GM21367 (cell line): ENCODE data around the gene BMP4.

Experiments
- ATAC-seq: cut with Tn5 transposase; IDR thresholded peaks from one replicate; pipeline ENCODE4 v1.9.1; 2021; ENCODE audit not compliant: unreplicated experiment

BMP4 gene

DNA sequence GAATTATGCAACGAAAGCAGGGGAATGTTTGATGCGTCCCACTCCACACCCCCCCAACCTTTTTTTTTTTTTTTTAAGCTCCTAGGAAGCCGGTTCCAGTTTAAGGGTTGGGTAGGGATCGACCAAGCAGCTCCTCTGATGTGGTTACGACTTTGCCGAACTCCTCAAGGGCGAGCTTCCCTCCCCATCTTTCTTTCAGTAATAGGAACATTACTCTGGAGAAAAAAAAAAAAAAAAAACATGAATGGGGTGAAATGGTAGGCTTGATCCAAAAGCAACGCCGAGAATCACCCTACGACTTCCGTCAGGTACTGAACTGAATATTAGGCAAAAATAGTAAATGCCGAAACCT lies 9.6 kb downstream of the BMP4 start:
- ATAC-seq = no peak

- no peak for ATAC-seq
Measured at GRCh38 chr14:53946404-53947093, 10.1 kb downstream of the BMP4 start.

DNA sequence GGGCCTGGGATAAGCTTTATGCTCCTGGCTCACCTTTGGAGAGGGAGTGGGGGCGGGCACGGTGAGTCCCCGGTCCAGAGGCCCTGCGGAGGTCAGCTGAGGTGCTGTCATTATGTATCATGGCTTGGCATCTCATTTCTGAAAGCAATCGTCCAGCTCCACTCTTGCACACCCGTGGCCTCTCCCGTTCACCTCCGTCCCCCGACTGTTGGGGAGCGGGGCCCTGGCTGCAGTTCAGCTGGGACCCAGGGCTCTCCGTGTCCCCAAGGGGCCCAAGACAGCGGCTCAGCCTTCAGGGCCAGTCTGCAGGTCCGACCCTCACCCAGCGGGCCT lies 10.6 kb downstream of the BMP4 start:
- no peak for ATAC-seq

- ATAC-seq = no peak
Measured at GRCh38 chr14:53943751-53944083, 12.9 kb downstream of the BMP4 start.

DNA sequence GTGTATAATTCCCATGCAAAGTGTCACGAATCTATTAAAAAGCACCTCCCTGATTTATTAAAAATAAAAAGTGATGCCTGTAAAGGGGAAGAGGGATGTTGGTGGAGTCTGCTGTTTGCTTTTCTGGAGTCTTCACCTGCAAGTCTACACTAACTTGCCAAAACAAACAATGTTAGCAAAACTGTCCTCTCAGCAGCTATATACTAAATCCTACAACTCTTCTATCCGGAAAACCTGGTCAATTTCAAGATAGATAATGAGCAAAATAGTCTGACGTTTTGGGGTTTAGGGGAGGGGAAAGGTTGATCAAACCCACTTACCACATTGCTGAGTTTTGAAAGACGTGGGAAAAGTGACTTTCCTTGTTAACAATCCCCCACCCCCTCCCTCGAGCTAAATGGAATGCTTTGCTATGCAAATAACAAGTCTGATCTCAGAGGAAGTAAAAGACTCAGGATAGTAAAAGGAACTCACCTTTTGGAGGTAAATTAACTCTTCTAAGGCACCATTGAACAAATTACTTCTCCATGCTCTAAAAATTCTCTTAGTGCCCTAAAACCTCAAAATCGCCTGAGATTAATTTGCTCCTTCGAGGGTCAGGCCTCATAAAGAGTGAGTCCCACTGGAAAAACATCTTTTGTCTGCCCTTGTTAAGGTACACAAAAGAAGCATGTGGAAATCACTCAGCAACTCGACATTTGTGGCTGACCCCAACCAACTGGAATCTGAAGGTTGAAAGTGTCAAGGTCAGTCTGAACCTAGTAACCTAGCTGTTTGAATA lies 13.5 kb downstream of the BMP4 start:
- no peak for ATAC-seq

DNA sequence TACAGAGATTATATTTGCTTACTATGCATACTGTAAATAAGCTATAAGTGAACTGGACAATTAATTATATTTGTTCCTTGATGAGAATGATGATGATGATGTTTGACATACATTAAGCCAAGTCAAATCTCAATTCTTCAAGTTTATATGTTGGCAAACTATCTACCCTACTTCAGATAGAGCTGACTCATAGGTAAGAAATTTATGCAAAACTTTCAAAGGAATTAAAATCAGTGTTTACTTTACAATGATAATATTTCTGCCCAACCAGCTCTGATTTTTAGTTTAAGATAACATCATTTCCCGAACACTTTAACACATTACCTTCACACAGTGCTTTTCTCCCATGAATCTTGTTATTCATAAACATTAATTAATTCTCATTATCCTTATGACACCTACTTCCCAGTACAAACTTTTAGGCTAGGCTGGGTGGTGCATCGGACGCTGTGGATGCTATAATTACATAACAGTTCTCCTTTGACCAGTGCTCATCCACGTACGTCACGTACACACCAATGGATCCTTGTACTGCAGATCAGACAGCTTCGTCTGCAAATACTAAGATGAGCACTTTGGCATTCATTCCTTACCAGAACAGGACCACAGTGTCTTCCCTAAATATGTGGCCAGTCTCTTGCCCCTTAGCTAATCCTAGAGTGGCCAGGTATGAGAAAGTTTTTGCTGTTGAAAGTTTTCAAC lies 18.3 kb downstream of the BMP4 start:
- ATAC-seq = no peak

- no peak for ATAC-seq
Measured at GRCh38 chr14:53934778-53935414, 21.7 kb downstream of the BMP4 start.

DNA sequence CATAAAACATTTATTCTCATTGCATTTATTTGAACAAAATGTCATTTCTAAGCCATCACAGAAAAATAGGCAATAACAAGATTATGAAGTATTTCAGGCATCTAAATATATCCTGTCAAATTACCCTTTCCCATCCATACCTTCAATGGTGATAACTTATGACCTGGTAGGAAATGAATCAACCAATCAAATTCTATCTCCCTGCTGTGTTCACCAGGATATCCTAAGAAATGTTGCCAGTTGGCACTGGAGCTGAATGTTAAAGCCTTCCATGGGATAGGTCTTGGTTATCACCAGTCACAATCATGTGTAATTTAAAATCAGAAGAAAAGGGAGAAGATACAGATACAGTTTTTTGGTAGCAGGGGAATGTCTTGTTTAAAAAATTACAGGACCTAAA lies 23.7 kb downstream of the BMP4 start:
- no peak for ATAC-seq

GRCh38 chr14:53929871-53930715 lies 26.5 kb downstream of the BMP4 start:
- no peak for ATAC-seq

- no peak for ATAC-seq
Measured at GRCh38 chr14:53927171-53927570, 29.5 kb downstream of the BMP4 start.

DNA sequence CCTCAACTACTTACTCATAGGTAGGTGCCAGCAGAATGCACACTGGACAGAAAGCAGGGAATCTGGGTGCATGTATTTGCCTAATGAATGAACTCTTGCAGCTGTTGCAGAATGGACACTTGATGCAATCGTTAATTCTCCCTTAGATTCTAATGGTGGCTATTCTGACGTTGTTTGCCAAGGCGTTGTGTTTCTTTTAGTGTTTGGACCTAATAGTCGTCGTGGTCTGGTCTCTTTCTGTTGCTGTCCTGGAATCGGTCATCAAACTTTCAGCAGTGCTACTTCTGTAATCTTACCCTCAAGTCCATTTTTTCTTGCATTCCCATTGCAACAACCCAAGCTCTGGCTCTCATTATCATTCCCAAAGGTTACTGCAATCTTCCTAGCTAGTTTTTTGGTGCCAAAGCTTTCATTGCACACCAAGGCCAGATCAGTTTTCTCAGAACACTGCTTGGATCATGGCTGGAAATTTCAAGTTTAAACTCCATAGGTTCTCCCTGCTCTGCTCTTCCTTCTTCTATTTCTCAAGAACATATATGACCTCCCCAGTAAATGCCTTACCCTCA lies 31.3 kb downstream of the BMP4 start:
- ATAC-seq = no peak

- ATAC-seq = no peak
Measured at GRCh38 chr14:53924753-53925152, 31.9 kb downstream of the BMP4 start.

DNA sequence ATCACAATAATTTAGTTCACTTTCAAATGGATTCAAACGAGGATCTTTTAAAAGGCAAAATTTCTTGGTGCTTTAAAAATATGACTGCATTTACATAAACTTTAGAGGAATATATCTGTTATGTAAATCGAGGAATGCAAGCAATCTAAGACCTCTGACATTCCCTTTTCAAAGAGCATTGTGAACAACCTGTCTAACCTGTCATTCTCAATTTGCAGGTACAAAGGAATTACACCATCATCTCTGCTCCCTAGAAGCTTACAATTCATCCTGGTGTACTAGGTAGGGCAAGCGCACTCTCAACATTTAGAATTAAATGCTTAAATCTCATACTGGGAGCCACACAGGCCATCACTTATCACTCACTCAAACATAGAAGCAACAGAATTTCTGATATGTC lies 35.6 kb downstream of the BMP4 start:
- no peak for ATAC-seq

DNA sequence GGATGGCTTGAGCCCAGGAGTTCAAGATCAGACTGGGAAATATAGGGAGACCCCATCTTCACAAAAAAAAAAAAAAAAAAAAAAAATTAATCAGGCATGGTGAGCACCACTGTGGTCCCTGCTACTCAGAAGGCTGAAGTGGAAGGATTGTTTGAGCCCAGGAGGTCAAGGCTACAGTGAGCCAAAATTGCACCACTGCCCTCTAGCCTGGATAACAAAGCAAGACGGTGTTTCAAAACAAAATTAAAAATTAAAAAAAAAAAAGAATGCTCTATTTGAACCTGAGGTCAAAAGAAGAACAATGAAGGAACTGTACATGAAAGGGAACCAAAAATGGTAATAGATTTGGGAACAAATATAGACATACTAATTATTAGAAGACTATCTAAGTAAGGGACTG lies 40.4 kb downstream of the BMP4 start:
- no peak for ATAC-seq

DNA sequence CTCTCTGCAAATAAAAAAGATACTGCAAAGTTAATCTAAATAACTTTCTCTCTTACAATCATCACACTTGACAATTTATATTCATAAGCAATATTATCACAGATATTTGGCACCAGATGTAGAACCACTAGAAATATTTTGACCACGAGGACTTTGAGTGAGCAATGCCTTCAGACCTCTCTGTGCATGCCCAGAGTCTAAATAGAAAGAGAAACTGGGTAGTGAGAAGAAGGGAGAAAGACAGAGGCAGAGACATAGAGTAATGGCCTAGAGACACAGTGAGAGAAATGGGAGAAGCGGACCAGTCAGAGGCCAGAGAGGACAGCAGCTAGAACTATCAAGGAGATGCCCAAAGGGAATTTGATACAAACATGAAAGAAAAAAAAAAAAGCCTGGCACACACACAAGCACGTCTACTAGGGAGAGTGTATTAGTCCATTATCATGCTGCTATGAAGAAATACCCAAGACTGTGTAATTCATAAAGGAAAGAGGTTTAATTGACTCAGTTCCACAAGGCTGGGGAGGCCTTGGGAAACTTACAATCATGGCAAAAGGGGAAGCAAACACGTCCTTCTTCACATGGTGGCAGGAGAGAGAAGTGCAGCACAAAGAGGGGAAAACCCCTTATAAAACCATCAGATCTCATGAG lies 41.1 kb downstream of the BMP4 start:
- ATAC-seq = no peak

DNA sequence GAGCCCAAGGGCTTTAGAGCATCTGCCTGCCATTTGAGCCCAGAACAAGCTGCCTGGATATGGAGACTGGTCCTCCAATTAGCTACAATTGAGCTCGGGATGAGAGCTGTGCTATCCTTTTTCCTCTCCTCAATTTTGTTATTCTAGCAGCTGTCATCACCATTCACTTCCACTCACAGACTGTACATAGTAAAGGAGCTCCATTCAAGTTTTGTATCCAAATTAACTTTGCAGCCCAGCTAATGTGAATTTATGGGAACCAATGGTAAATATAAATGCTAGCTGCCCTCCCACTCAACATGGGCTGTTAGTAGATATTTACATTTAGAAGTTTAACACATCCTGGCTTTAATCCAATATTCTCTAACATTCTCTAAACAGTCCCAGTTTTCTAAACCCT lies 44.6 kb downstream of the BMP4 start:
- no peak for ATAC-seq

- no peak for ATAC-seq
Measured at GRCh38 chr14:53908416-53908815, 48.2 kb downstream of the BMP4 start.

DNA sequence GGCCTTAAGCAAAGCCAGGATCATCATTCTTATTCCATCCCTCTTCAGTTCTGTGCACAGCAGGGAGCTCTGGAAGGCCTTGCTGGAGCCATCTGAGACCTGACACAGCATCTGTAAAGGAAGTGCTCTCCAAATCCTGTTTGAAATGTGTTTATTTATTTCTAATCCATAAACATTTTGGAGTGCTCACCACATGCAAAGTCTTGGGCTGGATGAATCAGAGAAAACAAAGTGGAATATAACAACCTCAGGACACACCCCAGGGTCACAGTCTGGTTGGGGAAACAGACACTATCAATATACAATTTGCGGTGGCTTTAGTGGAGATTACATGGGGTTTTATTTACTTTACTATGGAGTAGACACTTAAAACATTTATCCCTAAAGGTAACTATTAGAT lies 54.3 kb downstream of the BMP4 start:
- no peak for ATAC-seq

DNA sequence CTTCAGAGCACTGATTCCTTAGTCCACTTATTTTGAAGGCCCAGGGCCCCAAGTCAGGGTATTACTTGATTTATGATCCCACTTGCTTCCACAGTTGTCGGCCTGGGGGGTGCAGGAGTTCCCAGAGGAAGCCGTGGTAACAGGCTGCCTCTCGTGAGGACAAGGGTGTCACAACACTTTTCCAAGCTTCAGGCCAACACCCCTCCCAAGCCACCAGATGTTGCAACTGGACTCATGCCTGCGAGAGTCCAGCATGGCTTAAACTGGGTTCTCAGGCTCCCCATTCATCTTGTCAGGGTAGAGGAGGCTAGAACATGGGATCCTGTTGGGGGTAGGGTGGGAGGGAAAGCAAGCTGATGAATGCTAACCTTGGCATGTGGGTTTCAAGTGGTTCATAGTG lies 56.1 kb downstream of the BMP4 start:
- ATAC-seq = no peak
